ENCODE data around the gene CPLX1. TPM values are rescaled to one million over a fixed set of nuclear protein-coding genes. Genes with fewer than 3 reads are reported as not detected.

Gene CPLX1
- polyA plus RNA-seq, 3 donors: not detected

DNA sequence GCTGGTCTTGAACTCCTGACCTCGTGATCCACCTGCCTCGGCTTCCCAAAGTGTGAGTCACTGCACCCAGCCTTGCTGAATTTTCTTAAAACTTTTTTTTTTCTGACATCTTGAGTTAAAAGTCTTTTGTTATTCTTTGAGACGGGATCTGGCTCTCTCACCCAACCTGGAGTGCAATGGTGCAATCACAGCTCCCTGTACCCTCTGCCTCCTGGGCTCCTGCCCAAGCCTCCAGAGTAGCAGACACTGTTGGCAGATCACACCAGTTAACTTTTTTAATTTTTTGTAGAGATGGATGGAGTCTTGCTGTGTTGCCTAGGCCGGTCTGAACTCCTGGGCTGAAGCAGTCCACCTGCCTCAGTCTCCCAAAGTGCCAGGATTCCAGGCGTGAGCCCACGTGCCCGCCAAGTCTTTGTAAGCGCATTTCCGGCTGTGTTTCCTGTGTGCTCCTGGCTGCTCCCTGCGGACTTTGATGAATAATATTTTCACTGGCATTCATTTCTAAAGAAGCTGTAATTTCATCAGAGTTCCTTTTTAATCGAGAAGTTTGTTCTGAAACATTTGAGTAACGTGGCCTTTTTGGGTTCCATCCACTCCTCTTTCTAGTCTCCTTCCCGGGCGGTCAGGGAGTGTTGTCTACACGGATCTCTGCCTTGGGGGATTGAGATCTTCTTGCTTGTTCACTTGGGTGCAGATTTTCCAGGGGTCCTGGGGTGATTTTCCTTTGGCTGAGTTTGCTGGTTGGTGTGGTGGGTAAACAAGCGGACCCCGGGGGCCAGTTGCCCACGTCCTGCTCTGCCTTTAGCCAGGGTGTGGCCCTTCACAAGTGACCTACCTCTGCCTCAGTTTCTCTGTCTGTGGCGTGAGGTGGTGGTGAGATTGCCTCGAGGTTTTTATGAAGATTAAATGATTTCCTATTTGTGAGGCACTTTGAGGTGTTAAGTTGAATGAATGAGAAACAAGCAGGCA, 75.9 kb downstream of the CPLX1 start:
- TF ChIP-seq, protein P1, sequence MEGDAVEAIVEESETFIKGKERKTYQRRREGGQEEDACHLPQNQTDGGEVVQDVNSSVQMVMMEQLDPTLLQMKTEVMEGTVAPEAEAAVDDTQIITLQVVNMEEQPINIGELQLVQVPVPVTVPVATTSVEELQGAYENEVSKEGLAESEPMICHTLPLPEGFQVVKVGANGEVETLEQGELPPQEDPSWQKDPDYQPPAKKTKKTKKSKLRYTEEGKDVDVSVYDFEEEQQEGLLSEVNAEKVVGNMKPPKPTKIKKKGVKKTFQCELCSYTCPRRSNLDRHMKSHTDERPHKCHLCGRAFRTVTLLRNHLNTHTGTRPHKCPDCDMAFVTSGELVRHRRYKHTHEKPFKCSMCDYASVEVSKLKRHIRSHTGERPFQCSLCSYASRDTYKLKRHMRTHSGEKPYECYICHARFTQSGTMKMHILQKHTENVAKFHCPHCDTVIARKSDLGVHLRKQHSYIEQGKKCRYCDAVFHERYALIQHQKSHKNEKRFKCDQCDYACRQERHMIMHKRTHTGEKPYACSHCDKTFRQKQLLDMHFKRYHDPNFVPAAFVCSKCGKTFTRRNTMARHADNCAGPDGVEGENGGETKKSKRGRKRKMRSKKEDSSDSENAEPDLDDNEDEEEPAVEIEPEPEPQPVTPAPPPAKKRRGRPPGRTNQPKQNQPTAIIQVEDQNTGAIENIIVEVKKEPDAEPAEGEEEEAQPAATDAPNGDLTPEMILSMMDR (IDR thresholded peaks at IDR 0.05): no peak
- Histone ChIP-seq H2AFZ (ENCODE audit: insufficient read depth, low read depth, low read length, poor library complexity, severe bottlenecking) (no peak overlapping the region), H3K4me3 (replicated peaks in 1 of 3; ENCODE audit: low read depth in 2 of 3, low read length in 3 of 3) (no peak overlapping the region), H3K4me2 (replicated peaks; ENCODE audit: extremely low read depth, low read length, poor library complexity, severe bottlenecking) (no peak overlapping the region), H3K27ac (ENCODE audit: low read depth in 1 of 2, low read length in 2 of 2) (no peak overlapping the region), H3K27me3 (ENCODE audit: control insufficient read depth in 2 of 2, insufficient read depth in 2 of 2, low read length in 2 of 2) (no peaks in the 10 kb centered on the region), H3K9me3 (replicated peaks in 1 of 2; ENCODE audit: control insufficient read depth in 1 of 2, insufficient read depth in 1 of 2, low read length in 2 of 2) (no peaks in the 10 kb centered on the region), H4K20me1 (ENCODE audit: insufficient read depth, low read length) (peaks cover 55% of the 10 kb centered on the region), H3K36me3 (replicated peaks in 1 of 2; ENCODE audit: control insufficient read depth in 1 of 2, insufficient read depth in 2 of 2, low read length in 2 of 2) (peaks cover 44 to 71% of the 10 kb centered on the region in 2 donors), H3K9ac (ENCODE audit: insufficient read depth, low read length, poor library complexity, severe bottlenecking) (no peak overlapping the region), H3K79me2 (ENCODE audit: insufficient read depth, low read length) (peaks cover 7% of the 10 kb centered on the region), H3K4me1 (ENCODE audit: control insufficient read depth in 1 of 2, insufficient read depth in 2 of 2, low read length in 2 of 2) (no peaks in the 10 kb centered on the region)
- intact Hi-C loops (cut with micrococcal nuclease): no loop called here
- no peak overlapping the region for H3K4me3 Mint-ChIP-seq
- H3K4me1 Mint-ChIP-seq: no peaks in the 10 kb centered on the region
- H3K36me3 Mint-ChIP-seq: peaks cover 44 to 72% of the 10 kb centered on the region in 2 donors
- WGBS (ENCODE audit: insufficient coverage): 95% methylated on average over 14 of the region's 20 CpGs
- peaks cover 0 to 4% (median 0%) of the 10 kb centered on the region in 7 donors for H3K9me3 Mint-ChIP-seq
- no peak for DNase-seq
- peak overlapping the region in 1 of 7 donors; percentile 7 for H3K27ac Mint-ChIP-seq
- H3K27me3 Mint-ChIP-seq (ENCODE audit: low read depth in 3 of 3): peaks cover 0 to 2% (median 0%) of the 10 kb centered on the region in 3 donors

DNA sequence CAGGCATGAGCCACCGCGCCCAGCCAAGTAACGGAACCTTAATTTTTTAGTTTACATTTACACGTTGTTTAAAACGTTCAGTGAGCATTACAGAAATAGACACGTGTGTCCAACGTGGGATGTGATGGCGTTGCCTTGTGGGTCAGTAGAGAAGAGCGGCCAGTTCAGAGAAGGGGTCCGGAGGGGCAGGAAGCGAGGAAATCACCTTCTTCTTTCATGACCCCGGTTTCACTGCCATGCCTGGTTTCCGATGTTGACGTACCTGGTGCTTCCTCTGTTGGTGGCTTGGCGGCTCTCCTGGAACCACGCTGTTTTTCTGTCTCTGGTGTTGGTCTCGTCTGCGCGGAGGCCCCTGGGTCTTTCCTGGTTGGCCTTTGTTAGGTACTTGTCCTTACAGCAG, 77.5 kb downstream of the CPLX1 start:
- H3K9me3 ChIP-seq (replicated peaks in 1 of 2; ENCODE audit: control insufficient read depth in 1 of 2, insufficient read depth in 1 of 2, low read length in 2 of 2): no peaks in the 10 kb centered on the region
- 88% methylated on average over 19 of the region's 19 CpGs for WGBS (ENCODE audit: insufficient coverage)
- no peaks in the 10 kb centered on the region for H3K4me1 ChIP-seq (ENCODE audit: control insufficient read depth in 1 of 2, insufficient read depth in 2 of 2, low read length in 2 of 2)
- Mint-ChIP-seq H3K36me3 (peaks cover 46 to 68% of the 10 kb centered on the region in 2 donors), H3K4me1 (no peaks in the 10 kb centered on the region), H3K27ac (peak overlapping the region in 1 of 7 donors; percentile 7), H3K27me3 (ENCODE audit: low read depth in 3 of 3) (peaks cover 0 to 2% (median 0%) of the 10 kb centered on the region in 3 donors), H3K4me3 (no peak overlapping the region), H3K9me3 (peaks cover 0 to 3% (median 0%) of the 10 kb centered on the region in 7 donors)
- H4K20me1 ChIP-seq (ENCODE audit: insufficient read depth, low read length): peaks cover 47% of the 10 kb centered on the region
- DNase-seq: no peak
- peaks cover 7% of the 10 kb centered on the region for H3K79me2 ChIP-seq (ENCODE audit: insufficient read depth, low read length)
- no peaks in the 10 kb centered on the region for H3K27me3 ChIP-seq (ENCODE audit: control insufficient read depth in 2 of 2, insufficient read depth in 2 of 2, low read length in 2 of 2)
- H3K36me3 ChIP-seq (replicated peaks in 1 of 2; ENCODE audit: control insufficient read depth in 1 of 2, insufficient read depth in 2 of 2, low read length in 2 of 2): peaks cover 39 to 67% of the 10 kb centered on the region in 2 donors
- no peak overlapping the region for H3K4me3 ChIP-seq (replicated peaks in 1 of 3; ENCODE audit: low read depth in 2 of 3, low read length in 3 of 3)
- no peak overlapping the region for H3K9ac ChIP-seq (ENCODE audit: insufficient read depth, low read length, poor library complexity, severe bottlenecking)
- TF ChIP-seq, protein P1 (IDR thresholded peaks at IDR 0.05): no peak
- H2AFZ ChIP-seq (ENCODE audit: insufficient read depth, low read depth, low read length, poor library complexity, severe bottlenecking): no peak overlapping the region
- intact Hi-C loops (cut with micrococcal nuclease): no loop called here
- H3K27ac ChIP-seq (ENCODE audit: low read depth in 1 of 2, low read length in 2 of 2): no peak overlapping the region
- no peak overlapping the region for H3K4me2 ChIP-seq (replicated peaks; ENCODE audit: extremely low read depth, low read length, poor library complexity, severe bottlenecking)
